Renal pelvis (tissue), 4 donors: Measurements from ENCODE around the gene PDZD2. TPM values are rescaled to one million over a fixed set of nuclear protein-coding genes. Genes with fewer than 3 reads are reported as not detected.
"Not testable (repeated sequence)": the region's sequence is repeated elsewhere in the genome, so short reads cannot be mapped to it uniquely, and the experiment has no call there.

Experiments used
- DNase-seq: peaks from one replicate; pipeline ENCODE4 v3.0.0-alpha.2; 2013
- polyA plus RNA-seq, 3 donors: library from polyadenylated mRNA; unstranded; fragments of 120-200 nt; gene quantifications; one replicate each; pipeline ENCODE4 v1.2.1, GENCODE V29; 2013; ENCODE audit not compliant: insufficient read length in 3 of 3

The PDZD2 gene
- polyA plus RNA-seq, 3 donors: 16.3 to 21.4 (median 18.9) TPM

DNA sequence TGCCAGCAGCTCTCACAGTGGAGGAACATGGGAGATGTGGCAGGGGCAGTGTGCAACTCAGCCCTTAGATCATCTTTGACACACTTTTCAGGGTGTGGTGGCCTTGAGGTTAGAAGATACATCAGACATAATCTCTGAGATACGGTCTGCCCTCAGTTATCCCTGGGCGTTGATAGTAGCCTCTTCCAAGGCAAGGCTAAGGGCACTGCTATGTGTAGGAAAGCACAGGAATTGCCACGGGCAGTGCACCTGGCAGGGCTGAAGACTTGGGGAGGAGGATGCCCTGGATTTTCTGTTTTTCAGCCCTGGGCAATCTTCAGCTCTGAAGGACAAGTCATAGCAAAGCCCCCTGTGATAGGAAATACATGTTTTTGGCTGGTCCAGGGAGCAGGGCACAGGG lies 328.5 kb downstream of the PDZD2 start:
- DNase-seq: no peak

DNA sequence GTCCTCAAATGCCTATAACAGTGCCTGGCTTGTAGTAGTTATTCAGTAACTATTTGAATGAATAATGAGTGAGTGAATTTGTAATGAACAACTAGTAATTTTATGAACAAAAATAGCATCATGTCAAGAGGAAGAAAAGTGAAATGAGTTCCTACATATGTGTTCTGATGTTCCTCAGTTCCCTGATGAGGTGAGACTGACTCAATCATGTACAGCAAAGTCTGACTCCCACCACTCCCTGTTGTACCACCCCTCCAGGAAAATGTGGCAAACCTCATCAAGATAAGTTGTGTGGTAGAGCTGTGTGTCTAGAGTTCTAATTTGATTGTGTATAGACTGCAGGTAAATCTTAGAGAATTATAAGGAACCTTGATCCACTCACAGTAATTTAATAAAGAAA lies 333.6 kb downstream of the PDZD2 start:
- DNase-seq: no peak

DNA sequence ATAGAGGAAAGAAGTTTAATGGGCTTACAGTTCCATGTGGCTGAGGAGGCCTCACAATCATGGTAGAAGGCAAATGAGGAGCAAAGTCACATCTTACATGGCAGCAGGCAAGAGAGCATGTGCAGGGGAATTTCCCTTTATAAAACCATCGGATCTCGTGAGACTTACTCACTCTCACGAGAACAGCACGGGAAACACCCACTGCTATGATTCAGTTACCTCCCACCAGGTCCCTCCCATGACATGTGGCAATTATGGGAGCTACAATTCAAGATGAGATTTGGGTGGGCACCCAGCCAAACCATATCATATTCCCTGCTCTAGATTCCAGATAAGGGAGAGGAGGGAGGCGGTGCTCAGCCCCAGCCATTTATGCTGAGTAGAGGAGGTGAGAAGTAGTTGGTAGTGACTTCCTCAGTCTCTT lies 336.3 kb downstream of the PDZD2 start:
- DNase-seq: not testable (repeated sequence)

DNA sequence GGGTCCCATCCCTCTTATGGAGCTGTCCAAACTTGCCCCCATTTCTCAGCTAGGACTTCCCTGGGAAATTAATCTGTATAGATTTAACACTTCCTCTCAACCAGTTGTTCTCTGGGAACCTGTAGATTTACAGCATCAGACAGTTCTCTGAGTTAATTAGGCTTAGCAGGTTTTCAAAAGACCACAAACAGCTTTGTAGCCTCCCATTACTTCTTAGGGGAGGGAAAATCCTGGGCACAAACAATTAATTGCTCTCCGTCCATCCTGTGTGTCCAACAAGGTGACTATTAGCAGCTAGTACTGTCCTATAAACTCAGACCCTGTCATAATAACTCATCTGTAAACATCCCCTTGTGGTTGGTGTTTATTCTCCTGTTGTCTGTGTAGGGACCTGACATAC lies 337.2 kb downstream of the PDZD2 start:
- peak; percentile 66 for DNase-seq

DNA sequence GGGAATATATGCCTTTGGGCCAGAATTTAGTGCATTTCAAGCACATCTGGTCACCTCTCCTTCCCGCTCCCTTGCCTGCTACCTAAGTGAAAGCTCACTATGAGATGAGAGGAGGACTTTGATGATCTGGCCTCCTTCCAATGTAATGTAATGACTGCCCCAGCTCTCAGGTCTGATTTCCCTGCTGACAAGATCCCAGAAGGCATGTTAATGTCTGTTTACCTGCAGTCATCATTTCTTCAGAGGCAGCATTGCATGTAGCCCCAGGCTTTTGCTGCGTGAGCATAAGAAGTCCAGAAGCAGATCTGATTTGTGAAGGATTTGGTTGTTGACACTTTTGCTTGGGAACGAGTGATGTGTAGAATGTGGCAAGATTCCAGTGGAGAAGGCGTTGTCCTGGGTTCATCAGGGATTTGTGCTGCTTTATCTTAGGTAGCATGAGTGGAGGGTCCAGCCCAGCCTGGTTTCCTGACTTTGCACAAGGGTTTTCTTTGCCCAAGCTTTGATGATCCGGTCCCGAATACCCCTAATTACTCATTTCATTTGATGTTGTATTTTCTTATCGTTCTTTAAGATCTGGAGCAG lies 342.5 kb downstream of the PDZD2 start:
- DNase-seq: no peak

DNA sequence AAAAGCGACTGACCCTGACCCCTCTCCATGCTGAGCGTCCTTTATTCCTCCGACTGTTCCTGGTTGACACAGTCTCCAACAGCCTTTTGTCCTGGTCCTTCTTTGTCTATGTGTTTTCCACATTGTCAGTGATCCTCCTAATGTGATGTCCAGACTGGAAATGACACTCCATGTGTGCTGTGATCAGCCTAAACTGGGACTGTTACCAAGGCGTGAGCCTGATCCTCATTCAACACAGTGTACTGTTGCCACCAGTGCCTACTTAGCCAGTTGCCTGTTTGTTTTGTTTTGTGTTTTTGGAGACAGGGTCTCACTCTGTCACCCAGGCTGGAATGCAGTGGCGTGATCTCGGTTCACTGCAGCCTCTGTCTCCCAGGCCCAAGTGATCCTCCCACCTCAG lies 343.1 kb downstream of the PDZD2 start:
- DNase-seq: no peak

DNA sequence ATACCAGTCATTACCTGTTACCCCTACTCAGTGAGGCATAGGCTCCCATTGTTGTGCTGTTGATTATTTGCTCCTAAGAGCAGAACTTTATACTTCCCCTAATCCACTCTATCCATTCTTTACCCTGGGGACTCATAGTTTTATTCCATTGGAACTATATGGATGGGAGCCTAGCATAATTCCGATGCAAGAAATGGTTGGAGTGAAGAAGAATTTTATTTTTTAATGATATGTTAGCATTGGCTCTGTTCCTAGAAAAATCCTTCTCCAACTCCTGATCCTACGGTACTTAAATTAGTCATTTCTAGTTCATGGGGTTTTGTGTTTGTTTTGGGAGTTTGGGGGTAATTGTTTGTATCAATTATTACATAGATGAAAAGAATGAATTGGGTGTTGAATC lies 343.7 kb downstream of the PDZD2 start:
- DNase-seq: no peak

DNA sequence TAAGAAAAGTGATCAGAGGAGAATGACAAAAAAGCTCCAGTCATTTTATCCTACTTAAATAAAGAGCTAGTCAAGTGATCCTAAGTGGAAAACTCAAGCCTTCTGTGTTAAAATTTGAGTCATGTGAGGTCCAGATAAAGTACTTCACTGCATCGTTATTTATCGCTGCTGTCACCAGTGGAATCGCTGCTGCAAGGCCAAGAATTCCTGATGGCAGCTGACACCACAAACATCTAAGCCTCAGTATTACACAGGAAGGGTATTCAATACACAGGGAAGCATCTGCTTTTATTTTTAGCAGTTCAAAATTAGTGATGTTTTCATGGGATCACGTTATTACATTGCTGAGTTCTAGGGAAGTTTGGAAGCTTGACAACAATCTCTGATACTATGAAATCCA lies 344.9 kb downstream of the PDZD2 start:
- peak; percentile 57 for DNase-seq

DNA sequence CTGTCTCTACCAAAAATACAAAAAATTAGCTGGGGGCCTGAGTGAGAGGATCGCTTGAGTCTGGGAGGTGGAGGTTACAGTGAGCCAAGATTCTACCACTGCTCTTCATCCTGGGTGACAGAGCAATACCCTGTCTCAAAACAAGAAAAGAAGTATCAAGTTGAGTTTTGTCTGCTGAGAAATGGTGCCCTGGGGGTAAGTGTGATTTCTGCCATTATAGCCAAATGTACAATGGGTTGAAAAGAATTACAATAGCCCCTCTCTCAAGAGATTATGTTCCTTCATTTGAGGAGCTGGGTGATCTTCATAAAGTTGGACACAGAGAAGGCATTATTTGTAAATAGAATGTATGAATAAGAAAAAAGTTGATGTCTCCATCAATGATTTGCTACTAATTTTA lies 345.8 kb downstream of the PDZD2 start:
- no peak for DNase-seq

DNA sequence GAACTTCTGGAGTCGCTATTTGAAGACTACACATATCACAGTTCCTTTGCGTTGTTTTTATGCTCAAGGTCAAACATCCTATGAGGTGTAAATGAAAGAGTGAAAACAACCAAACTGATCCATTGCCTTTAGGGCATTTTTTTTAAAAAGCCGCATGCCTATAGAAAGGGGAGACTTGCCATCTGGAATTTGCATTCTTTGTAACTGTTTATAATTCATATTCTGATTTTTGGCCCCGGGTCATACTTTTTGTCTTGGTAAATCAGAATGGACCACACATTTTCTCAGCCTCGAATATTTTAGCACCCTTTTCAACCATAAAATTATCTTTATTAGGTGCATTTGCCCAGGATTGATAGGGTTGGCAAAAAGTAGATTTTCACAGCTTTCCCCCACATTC lies 347.2 kb downstream of the PDZD2 start:
- no peak for DNase-seq

DNA sequence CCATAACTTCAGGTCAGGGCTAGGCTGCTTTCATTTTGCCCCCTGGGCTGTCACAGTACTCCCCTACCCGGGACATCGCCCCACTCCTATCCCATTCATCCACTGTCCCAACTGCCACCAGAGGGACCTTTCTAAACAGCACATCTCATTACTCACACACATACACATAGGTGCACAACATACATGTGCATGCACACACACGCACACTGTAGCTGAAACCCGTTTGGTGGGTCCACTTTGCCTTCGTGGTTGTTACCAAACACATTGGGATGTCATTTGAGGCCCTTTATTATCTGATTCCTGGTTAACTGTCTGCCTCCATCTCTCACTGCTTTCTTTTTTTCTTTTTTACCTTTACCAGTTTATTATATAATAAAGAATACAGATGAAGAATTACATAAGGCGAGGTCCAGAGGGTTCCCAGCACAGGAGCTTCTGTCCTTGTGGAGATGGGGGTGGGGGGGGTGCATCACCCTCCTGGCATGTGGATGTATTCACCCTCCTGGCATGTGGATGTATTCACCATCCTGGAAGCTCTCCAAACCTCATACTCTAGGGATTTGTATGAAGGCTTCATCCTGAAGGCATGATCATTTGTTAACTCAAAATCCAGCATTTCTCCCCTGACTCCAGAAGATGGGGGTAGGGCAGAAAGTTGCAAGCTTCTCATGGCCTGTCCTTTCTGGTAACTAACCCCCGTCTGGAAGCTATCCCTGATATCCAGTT lies 349.2 kb downstream of the PDZD2 start:
- no peak for DNase-seq

DNA sequence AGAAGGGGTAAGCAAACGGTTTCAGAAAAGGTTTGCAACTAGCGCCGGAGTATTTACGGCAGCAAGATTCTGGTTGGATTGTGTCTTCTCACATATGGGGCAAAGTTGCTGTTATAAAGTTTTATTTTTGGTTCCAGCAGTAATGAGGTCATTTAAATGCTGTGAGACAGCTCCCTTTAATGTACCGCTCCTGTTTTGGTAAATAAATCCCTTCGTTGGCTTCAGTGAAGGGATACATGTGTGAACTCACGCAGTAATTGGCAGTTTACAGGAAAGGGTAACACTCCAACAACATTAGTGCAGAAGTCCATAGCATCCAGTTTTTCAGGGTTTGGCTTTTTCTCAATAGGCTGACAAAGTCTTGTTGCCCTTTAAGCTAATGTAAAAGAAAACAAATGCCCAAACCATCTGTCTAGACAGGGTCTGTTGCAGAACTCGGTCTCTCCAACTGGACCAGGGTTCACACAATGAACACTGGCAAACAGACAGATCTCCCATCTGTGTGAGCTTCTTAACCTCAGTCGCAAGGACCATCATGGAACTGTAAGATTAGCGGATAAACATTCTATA lies 351.2 kb downstream of the PDZD2 start:
- DNase-seq: no peak

DNA sequence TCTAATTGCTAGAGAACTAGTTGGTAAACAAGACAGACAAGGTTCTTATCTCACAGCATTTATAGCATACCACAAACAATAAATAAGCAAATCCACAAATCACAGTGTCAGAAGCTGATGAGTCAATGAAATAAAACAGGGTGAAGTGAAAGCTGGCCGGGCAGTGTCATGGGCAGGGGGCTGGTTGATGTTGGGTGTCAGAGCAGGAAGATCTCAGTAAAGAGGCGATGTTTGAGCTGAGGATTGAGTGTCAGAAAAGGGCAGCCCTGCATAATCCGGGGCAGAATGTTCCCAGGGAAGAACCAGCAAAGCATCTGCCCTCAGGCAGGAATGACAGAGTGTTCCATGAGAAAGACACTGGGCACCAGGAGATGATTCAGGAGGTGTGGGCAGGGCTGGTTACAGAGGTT lies 351.8 kb downstream of the PDZD2 start:
- no peak for DNase-seq

DNA sequence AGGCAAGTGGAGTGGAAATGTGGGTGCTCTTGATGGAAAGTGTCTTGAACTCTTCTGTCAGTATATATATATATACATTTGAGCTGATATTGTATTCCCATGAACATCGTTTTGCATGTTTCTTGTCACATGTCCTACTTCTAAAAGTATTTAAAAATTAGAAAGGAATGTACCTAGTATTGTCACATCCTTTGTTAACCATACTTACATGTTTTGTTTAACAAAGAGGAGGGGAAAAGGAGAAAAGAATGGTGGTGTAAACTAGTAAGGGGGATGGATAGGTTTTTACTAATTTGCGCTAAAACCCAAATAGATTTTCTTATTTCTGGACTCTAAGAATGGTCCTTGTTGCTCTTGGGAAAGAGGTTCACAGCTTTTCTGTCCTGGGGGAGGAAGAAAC lies 353.4 kb downstream of the PDZD2 start:
- no peak for DNase-seq

DNA sequence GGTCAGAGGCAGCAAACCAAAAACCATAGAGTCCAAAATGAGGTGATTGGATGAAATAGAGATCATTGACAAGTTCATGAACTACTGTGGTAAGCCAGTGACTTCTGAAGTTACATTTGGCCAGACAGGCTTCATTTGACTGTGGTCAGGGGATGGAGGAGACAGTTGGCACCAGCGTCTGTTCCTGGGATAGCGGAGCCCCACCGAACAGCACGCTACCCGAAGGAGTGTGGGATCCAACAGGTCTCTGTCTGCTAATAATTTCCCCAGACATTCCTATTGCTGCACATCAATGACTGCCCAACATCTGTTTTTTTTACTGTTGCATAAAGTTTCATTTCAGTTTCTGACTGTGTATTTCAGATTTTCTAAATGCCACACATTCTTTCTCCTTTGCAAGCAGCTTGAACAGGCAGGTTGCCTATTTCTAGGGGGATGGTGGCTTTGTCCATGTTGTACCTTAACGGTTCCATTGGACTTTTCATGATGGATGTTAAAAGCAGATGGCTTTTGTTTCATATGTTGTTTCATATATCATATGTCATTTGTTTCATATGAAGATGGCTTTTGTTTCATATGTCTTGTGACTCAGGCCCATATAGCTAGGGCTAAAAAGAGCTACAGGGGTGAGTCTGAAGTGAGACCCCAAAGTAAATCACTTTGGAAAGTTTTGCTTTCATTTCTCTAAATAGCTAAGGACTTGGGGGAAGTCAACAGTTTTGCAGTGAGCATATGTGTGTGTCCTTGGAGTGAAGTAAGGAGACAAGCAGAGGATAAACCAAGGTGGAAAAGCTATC lies 354.4 kb downstream of the PDZD2 start:
- DNase-seq: no peak

DNA sequence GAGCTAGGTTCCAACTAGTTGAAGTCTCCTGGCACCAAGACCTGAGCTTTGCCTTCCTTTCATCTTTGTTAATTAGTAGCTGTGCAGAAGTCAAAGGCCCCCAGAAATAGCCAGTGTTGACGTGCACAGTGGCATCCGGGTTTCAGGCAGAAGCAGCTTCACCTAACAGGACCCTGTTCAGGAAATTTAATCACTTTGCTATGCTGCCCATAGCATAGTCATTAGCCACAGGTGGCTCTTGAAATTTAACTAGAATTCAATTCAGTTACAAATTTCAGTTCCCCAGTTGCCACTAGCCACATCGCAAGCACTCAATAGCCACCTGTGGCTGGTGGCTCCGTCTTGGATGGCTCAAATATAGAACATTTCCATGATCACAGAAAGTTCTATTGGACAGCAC lies 356.1 kb downstream of the PDZD2 start:
- DNase-seq: no peak

DNA sequence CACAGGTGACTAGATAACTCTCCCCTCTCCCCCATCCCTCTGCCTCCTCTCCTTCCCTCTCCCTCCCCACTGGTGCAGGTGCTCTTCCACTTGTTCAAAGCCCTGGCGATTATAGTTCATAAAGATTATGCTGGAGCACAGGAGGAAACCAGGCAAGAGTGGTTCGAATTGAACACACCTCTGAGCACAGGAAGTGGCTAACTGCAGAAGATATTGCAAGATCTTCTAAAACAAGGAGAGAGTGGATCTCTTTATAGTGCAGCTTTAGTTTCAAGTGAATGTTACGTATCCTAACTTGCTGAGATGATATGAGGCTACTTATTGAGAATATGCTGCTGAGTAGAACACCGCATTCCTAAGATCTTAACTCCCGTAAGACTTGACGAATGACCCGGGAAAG lies 356.8 kb downstream of the PDZD2 start:
- no peak for DNase-seq

DNA sequence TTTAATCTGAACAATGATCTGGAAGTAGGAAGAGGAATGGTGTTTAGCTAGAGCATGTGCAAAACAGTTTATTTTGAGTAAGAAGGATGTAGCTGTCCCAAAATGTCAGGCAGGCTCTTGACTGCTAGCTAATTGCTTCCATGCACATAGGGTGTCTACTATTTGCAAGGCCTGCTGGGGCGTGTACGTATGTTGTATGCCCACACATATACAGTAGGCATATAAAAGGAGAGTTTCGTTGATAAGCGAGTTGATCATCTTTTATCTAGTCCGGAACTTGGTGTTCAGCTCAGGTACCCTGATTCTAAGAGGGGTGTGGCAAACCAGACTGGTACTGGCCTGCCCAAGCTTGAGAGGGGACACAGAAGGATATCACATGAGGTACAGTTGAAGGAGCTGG lies 358.0 kb downstream of the PDZD2 start:
- DNase-seq: no peak

DNA sequence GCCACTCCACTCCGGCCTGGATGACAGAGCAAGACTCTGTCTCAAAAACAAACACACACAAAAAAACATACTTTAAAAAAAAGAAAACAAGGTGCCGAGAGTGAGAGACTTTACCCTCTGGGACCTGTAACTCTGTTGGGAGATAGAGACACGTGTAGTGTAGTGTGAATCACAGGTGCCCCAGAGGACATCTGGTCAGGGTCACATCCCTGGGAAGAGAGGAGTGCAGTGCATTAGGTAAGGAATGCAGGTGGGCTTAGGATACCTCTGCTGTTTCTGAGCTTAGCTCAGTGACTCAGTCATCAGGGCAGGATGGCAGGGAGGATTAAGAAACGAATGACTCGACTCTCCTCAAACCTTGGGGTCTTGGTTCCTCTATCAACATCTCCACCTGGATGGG lies 360.5 kb downstream of the PDZD2 start:
- DNase-seq: no peak

DNA sequence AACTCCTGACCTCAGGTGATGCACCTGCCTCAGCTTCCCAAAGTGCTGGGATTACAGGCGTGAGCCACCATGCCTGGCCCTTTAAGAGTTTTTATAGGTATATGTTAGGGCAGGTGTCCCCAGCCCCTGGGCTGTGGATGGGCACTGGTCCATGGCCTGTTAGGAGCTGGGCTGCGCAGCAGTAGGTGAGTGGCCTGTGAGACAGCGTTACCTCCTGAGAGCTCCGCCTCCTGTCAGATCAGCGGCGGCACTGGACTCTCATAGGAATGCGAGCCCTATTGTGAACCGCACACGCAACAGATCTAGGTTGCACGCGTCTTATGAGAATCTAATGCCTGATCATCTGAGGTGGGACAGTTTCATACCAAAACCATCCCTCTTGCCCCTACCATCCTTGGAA lies 361.8 kb downstream of the PDZD2 start:
- no peak for DNase-seq

DNA sequence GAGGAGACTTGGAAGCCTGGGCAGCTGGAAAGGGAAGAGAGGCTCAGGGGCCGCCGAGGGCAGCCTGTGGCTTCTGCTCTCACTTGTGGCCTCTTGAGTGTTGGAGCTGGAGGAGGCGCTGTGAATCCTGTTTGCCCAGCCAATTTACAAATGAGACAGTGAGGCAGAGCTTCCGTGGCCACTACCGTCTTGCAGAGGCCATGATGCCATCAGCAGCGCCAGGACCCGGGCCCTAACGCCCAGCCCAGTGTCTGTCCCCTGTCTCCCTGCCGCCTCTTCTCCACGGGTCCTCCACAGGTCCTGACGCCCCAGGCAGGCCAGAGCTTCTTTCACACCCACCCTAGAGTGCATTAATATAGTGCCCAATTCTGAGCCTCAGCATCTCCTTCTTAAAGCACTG lies 362.4 kb downstream of the PDZD2 start:
- DNase-seq: no peak

DNA sequence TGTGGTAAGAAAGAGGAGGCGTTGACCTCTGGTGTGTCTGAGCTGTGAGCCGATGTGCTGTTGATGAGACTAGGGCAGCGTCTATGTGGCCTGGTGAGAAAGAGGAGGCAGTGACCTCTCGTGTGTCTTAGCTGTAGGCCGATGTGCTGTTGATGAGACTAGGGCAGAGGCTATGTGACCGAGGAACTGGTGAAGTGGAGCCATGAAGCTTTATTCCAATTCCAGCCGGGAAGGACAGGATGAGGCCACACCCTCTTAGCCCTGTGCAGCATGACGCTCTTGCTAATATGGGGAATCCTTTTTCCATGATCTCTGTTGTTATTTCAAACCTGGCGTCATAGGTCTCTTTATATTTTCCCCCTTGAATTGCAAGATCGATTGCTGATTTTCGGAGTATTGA lies 362.8 kb downstream of the PDZD2 start:
- DNase-seq: no peak

DNA sequence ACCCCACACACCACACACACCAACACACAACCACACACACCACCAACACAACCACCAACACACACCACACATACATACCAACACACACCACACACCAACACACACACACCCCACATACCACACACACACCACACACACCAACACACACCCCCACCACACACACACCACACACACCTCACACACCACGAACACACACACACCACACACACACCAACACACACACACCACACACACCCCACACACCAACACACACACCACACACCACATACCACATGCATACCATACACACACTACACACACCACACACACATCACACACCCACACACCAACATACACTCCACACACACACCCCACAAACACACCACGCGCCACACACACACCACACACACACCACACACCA lies 363.8 kb downstream of the PDZD2 start:
- DNase-seq: no peak
